Karpas-422 (cell line): ENCODE data around the gene NRXN2. TPM values are rescaled to one million over a fixed set of nuclear protein-coding genes. Genes with fewer than 3 reads are reported as not detected.

Experiments used
- DNase-seq: peaks from one replicate; pipeline ENCODE4 v3.0.0-alpha.2; 2015
- H2AFZ ChIP-seq: fragments of 200-600 bp; sonication (generic); 2 replicates; pipeline ENCODE4 v1.6.1; 2014; ENCODE audit warnings: antibody characterized with exemption, low read length, mixed read lengths
- H3K27ac ChIP-seq: fragments of 200-600 bp; sonication (generic); 2 replicates; pipeline ENCODE4 v1.5.1; 2014; ENCODE audit warnings: mild to moderate bottlenecking, low read length, moderate library complexity
- H3K27me3 ChIP-seq: fragments of 200-600 bp; sonication (generic); 2 replicates; pipeline ENCODE4 v1.6.1; 2014; ENCODE audit warnings: low read length, mixed read lengths
- H3K36me3 ChIP-seq: fragments of 200-600 bp; sonication (generic); 2 replicates; pipeline ENCODE4 v1.6.1; 2014; ENCODE audit warnings: low read length, mixed read lengths; ENCODE audit not compliant: insufficient read depth
- H3K4me1 ChIP-seq: fragments of 200-600 bp; sonication (generic); 2 replicates; pipeline ENCODE4 v1.6.1; 2014; ENCODE audit warnings: mild to moderate bottlenecking, low read length, mixed read lengths
- H3K4me2 ChIP-seq: fragments of 200-600 bp; sonication (generic); 2 replicates; pipeline ENCODE4 v1.6.1; 2014; ENCODE audit warnings: low read length, low read depth, mild to moderate bottlenecking; ENCODE audit not compliant: poor library complexity, severe bottlenecking
- H3K4me3 ChIP-seq: fragments of 200-600 bp; sonication (generic); 2 replicates; pipeline ENCODE4 v1.5.1; 2014; ENCODE audit warnings: mild to moderate bottlenecking, antibody characterized with exemption, low read length, mixed read lengths
- H3K79me2 ChIP-seq: fragments of 200-600 bp; sonication (generic); 2 replicates; pipeline ENCODE4 v1.6.1; 2014; ENCODE audit warnings: mild to moderate bottlenecking, low read length, mixed read lengths
- H3K9ac ChIP-seq: fragments of 200-600 bp; sonication (generic); 2 replicates; pipeline ENCODE4 v1.6.0; 2014; ENCODE audit warnings: low read length
- H3K9me2 ChIP-seq: fragments of 200-600 bp; sonication (generic), shearing (Covaris generic); replicated peaks from 2 replicates; pipeline ENCODE4 v1.6.0; 2014; ENCODE audit warnings: mild to moderate bottlenecking, low read length, moderate library complexity; ENCODE audit not compliant: insufficient read depth
- H3K9me3 ChIP-seq: fragments of 300-700, 200-600 bp; sonication (generic); 2 replicates; pipeline ENCODE4 v1.6.1; 2014; ENCODE audit warnings: low read length, mixed read lengths
- H4K20me1 ChIP-seq: fragments of 200-600 bp; sonication (generic); 2 replicates; pipeline ENCODE4 v1.6.1; 2014; ENCODE audit warnings: mild to moderate bottlenecking, antibody characterized with exemption, low read length, low read depth; ENCODE audit not compliant: insufficient read depth
- total RNA-seq: library from RNA; depleted of rRNA; stranded (reverse); fragments of >200 nt; shearing (Covaris generic); gene quantifications from 2 replicates; pipeline ENCODE4 v1.2.3, GENCODE V29; 2014; ENCODE audit warnings: low replicate concordance

NRXN2 gene
- total RNA-seq, 1 experiment from 2014 or later, result not detected

DNA sequence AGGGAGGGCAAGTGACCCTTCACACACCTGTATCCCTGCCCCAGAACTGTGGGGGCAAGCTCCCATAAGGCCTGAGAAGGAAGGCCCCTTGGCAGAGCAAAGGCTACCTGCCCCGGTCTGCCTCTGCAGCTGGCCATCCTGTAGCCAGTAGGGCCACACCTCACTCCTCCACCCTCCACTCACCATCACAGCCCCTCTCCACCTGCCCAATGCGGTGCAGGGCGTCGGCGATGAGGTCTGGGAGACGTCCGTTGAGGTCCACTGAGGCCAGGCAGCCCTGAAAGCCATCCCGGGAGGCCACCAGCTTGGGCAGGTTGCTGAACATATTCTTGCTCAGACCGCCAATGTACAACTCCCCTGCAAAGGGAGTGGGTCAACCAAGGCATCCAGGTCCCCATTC is 74.4 kb downstream of the NRXN2 start:
- Histone ChIP-seq H3K4me2 (no peak overlapping the region), H3K9me2 (no peaks in the 10 kb centered on the region), H3K36me3 (no peaks in the 10 kb centered on the region), H3K27me3 (no peaks in the 10 kb centered on the region), H3K9ac (no peak overlapping the region), H4K20me1 (no peaks in the 10 kb centered on the region), H3K27ac (no peak overlapping the region), H3K4me3 (no peak overlapping the region), H3K4me1 (no peaks in the 10 kb centered on the region), H2AFZ (no peak overlapping the region), H3K9me3 (no peaks in the 10 kb centered on the region), H3K79me2 (no peaks in the 10 kb centered on the region)
- DNase-seq, result no peak

DNA sequence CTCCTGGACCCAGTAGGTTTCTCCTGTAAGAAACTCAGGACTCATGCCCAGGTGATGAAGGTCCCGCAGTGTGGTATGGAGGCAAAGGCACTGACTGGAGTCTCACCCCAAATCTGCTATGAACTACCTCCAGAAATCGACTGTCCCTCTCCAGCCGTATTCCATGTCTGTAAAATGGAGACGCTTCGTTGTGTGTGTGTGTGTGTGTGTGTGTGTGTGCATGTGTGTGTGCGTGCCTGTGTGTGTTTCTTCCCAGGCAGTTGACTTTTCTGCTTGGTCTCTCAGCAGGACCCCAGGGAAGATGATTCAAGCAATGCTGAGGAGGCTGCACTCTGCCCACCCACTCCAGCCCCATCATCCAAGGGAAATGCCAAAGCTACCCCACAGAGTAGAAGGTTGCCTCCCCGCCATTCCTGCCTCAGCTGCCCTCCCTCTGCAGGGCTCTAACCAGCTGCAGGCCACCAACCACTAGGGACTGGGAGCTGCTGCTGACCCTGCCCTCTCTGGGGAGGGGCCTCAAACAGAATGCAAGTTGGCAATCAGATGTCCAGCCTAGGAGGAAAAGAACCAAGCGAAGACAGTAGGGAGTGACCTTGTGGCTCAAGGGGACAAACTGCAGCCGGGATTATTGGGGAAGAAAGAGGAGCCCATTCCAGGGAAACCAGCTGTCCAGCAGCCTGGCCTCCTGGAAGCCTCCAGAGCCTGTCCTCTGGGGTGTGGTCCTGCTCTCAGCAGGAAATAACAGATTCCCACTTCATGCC is 75.8 kb downstream of the NRXN2 start:
- no peaks in the 10 kb centered on the region for H3K9me3 ChIP-seq
- H3K9ac ChIP-seq, result no peak overlapping the region
- H3K4me1 ChIP-seq, result no peaks in the 10 kb centered on the region
- no peaks in the 10 kb centered on the region for H3K36me3 ChIP-seq
- no peak overlapping the region for H3K4me3 ChIP-seq
- H2AFZ ChIP-seq, result no peak overlapping the region
- no peak for DNase-seq
- no peaks in the 10 kb centered on the region for H3K27me3 ChIP-seq
- H3K9me2 ChIP-seq, result no peaks in the 10 kb centered on the region
- no peaks in the 10 kb centered on the region for H4K20me1 ChIP-seq
- H3K79me2 ChIP-seq, result no peaks in the 10 kb centered on the region
- H3K4me2 ChIP-seq, result no peak overlapping the region
- no peak overlapping the region for H3K27ac ChIP-seq

DNA sequence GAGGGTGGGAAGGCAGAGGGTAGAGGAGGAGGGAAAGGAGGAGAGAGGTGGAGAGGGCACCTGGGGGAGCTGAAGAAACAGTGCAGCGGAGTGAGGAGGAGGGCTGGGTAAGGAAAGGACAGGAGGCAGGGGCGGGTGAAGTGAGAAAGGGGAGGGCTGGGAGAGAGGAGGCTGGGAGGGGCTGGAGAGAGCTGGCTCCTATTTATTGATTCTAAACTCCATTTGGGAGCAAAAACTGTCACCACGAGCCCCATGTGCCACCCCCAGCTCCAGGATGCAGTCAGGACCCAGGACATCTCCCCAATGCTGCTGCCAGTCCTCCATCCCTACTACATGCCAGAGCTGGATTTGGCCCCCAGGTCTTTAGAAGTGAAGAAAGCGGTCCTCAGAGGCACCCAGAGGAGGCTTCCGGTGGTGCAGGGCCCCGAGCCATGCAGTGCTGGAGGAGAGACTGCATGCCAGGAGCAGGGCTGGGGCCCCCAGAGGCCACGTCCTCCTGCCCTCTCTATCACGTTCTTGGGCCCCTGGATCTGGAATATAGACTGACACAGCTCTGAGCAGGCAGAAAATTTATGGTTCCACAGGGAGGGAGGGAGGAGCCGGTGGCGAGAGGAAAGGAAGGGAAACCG is 78.2 kb downstream of the NRXN2 start:
- no peak overlapping the region for H3K4me2 ChIP-seq
- peak; percentile 68 for DNase-seq
- H3K9ac ChIP-seq, result no peak overlapping the region
- H3K79me2 ChIP-seq, result no peaks in the 10 kb centered on the region
- no peaks in the 10 kb centered on the region for H3K4me1 ChIP-seq
- H3K9me3 ChIP-seq, result no peaks in the 10 kb centered on the region
- no peaks in the 10 kb centered on the region for H3K36me3 ChIP-seq
- no peaks in the 10 kb centered on the region for H3K27me3 ChIP-seq
- H4K20me1 ChIP-seq, result no peaks in the 10 kb centered on the region
- H3K27ac ChIP-seq, result no peak overlapping the region
- no peak overlapping the region for H3K4me3 ChIP-seq
- H2AFZ ChIP-seq, result no peak overlapping the region
- no peaks in the 10 kb centered on the region for H3K9me2 ChIP-seq

DNA sequence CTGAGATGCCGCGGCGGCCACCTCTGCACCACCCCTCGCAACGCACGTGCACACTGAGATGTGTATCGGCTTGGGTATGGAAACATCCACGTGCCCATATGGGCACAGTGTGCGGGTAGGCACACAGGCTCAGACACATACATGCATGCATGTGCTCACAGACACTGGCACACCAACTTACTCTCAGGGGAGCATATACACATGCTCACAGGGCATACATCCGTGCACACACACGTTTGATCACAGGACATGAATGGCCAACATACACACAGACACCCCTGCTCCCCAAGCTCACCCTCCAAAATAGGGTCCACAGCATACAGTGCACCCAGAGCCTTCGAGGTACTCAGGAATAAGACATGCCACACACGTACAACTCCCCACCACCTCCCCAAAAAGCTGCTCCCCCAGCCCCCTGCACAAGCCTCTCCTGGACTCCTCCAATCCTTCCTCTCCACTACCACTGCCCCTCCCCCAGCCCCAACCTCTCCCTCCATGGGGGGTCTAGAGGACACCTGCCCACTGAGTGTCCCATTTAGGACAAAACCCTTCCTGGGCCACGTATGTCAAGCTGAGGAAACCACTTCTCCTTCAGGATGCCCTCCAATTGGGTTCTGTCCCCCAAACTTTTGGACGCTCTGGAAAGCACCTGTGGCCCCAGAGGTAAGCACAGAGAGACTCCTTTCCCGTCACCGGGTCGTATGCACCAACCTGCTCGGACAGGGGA is 78.9 kb downstream of the NRXN2 start:
- no peaks in the 10 kb centered on the region for H3K9me3 ChIP-seq
- no peaks in the 10 kb centered on the region for H3K79me2 ChIP-seq
- no peak overlapping the region for H2AFZ ChIP-seq
- H3K27ac ChIP-seq, result no peak overlapping the region
- no peak overlapping the region for H3K4me3 ChIP-seq
- H3K9me2 ChIP-seq, result no peaks in the 10 kb centered on the region
- DNase-seq, result no peak
- H3K9ac ChIP-seq, result no peak overlapping the region
- no peaks in the 10 kb centered on the region for H4K20me1 ChIP-seq
- no peak overlapping the region for H3K4me2 ChIP-seq
- no peaks in the 10 kb centered on the region for H3K4me1 ChIP-seq
- H3K36me3 ChIP-seq, result no peaks in the 10 kb centered on the region
- no peaks in the 10 kb centered on the region for H3K27me3 ChIP-seq

DNA sequence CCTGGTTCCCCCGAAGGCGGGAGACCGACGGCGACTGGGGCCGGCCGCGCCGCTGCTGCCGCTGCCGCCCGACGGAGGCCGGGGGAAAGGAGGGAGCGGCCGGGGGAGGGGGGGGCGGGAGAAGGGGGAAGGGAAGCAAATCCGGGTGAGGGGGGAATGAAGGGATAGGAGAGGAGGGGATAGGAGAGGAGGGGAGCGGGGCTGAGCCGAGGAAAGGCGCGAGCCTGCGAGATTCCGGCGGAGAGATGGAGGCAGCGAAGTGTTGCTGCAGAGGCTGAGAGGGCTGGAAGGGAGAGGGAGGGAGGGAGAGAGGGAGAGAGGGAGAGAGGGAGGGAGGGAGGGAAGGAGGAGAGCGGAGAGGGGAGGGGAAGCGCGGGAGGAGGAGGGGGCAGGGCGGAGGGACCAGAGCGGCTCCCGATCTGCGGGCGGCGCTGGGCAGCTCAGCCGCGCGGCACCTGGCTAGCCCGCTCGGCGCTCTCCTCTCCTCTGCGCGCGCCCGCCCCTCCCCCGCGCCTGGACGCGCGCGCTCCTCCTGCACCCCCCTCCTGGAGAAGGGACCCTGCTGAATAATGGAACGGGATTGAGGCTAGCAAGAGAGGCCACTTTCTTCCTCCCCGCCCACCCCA is 79.6 kb downstream of the NRXN2 start:
- H3K4me2 ChIP-seq, result no peak overlapping the region
- no peaks in the 10 kb centered on the region for H3K9me2 ChIP-seq
- no peak overlapping the region for H3K27ac ChIP-seq
- H4K20me1 ChIP-seq, result no peaks in the 10 kb centered on the region
- DNase-seq, result no peak
- H3K36me3 ChIP-seq, result no peaks in the 10 kb centered on the region
- H3K9ac ChIP-seq, result no peak overlapping the region
- no peaks in the 10 kb centered on the region for H3K4me1 ChIP-seq
- H3K4me3 ChIP-seq, result no peak overlapping the region
- no peaks in the 10 kb centered on the region for H3K9me3 ChIP-seq
- H3K79me2 ChIP-seq, result no peaks in the 10 kb centered on the region
- H3K27me3 ChIP-seq, result no peaks in the 10 kb centered on the region
- no peak overlapping the region for H2AFZ ChIP-seq

DNA sequence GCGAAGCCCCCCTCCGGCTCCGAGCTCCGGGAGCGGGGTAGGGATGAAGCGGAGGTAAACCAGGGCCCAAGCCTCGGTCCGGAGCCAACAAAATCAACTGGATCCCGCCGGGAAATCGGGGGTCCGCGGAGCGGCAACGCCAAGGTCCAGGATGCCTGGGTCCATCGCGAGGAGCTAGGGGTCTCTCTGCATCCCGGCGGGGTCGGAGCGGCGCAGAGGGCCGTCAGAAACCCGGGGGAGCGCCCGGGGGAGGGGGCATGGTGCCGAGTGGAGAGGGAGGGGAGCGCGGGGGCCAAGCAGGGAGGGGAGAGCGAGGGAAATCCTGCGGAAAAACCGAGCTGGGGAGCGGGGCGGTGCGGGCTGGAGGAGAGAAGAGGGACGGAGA is 80.1 kb downstream of the NRXN2 start:
- H2AFZ ChIP-seq, result no peak overlapping the region
- H3K9me2 ChIP-seq, result no peaks in the 10 kb centered on the region
- H3K27me3 ChIP-seq, result no peaks in the 10 kb centered on the region
- no peaks in the 10 kb centered on the region for H3K79me2 ChIP-seq
- no peaks in the 10 kb centered on the region for H3K36me3 ChIP-seq
- DNase-seq, result no peak
- no peak overlapping the region for H3K4me3 ChIP-seq
- no peak overlapping the region for H3K4me2 ChIP-seq
- no peaks in the 10 kb centered on the region for H4K20me1 ChIP-seq
- H3K9ac ChIP-seq, result no peak overlapping the region
- no peak overlapping the region for H3K27ac ChIP-seq
- no peaks in the 10 kb centered on the region for H3K9me3 ChIP-seq
- H3K4me1 ChIP-seq, result no peaks in the 10 kb centered on the region

DNA sequence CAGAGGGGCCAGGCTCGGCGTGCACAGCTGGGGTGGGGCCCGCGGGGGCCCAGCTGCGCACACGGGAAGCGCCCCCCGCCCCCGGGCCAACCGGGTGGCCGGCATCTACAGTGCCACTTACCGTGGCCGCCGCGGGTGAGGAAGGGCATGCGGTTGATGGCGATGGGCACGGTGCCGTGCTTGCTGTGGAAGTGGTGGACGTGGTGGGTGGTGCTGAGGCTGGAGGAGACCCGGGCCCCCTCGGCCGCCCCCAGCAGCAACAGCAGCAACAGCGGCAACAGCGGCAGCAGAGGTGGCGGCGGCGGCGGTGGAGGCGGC is 80.6 kb downstream of the NRXN2 start:
- H3K4me1 ChIP-seq, result no peaks in the 10 kb centered on the region
- no peak overlapping the region for H3K9ac ChIP-seq
- H3K79me2 ChIP-seq, result no peaks in the 10 kb centered on the region
- no peaks in the 10 kb centered on the region for H3K9me2 ChIP-seq
- no peaks in the 10 kb centered on the region for H3K9me3 ChIP-seq
- H3K27ac ChIP-seq, result no peak overlapping the region
- H4K20me1 ChIP-seq, result no peaks in the 10 kb centered on the region
- no peak for DNase-seq
- H3K27me3 ChIP-seq, result no peaks in the 10 kb centered on the region
- H3K4me3 ChIP-seq, result no peak overlapping the region
- H3K4me2 ChIP-seq, result no peak overlapping the region
- H2AFZ ChIP-seq, result no peak overlapping the region
- H3K36me3 ChIP-seq, result no peaks in the 10 kb centered on the region
